ENCODE data around the gene ABCC12.
"Not testable (repeated sequence)": the region's sequence is repeated elsewhere in the genome, so short reads cannot be mapped to it uniquely, and the experiment has no call there.

Gene ABCC12

DNA sequence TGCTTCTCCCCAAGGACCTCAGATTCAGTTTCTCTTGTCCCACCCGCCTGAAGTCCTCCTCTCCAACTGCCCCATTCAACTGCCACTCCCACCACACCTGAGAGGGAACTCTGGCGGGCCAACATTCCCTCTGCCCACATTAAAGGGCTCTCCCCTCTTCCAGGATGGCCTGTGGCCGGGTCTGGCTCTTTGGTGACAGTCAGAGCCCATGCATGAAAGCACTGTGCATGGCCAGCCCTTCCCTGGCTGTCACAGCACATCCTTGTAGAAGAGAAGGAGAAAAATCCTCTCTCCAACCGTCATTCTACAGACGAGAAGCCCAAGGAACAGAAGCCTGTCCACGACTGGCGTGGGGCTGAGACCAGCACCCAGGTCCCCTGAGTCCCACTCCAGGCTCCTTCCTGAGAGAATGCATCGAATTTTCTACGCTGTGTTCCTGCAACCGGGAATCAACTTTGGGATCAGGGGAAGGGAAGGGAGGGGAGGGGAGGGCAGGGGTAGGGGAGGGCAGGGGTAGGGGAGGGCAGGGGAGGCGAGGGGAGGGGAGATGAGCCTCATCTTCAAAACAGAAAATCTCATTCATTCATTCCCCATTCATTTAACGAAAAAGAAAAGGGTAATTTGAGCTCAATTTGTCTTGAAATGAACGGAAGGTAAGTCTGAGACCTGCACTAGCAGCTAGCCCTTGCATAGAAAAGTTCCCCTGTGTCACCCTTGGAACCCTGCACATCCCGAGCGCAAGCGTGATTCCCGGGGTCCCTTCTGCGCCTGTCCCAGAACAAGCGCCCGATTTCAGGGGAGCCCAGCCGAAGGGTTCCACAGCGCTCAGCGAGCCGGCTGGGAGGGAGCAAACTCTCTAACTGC, at the start of gene ABCC12:
Gene ABCC12, minus strand, starts transcription at position 68 of the 864 bp plus-strand sequence. CDS start 9,569 bp downstream, outside the sequence.
- no peak for DNase-seq (ENCODE audit: low read depth in 2 of 2)

DNA sequence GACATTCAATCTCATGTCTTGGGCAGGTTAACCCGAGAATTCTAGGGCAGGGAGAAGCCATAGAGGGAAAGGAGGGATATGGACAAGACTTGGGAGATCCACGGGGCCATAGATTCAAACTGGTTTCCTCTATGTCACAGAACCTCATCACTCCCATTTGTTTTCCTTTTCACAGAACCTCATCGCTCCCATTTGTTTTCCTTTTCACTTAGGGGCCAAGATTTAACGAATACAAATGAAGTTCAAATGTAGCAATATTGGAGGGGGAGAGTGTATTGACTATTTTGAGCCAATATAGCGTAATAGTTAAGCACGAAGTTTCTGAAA, 49.0 kb upstream of the ABCC12 start:
- DNase-seq (ENCODE audit: low read depth in 2 of 2) = no peak

DNA sequence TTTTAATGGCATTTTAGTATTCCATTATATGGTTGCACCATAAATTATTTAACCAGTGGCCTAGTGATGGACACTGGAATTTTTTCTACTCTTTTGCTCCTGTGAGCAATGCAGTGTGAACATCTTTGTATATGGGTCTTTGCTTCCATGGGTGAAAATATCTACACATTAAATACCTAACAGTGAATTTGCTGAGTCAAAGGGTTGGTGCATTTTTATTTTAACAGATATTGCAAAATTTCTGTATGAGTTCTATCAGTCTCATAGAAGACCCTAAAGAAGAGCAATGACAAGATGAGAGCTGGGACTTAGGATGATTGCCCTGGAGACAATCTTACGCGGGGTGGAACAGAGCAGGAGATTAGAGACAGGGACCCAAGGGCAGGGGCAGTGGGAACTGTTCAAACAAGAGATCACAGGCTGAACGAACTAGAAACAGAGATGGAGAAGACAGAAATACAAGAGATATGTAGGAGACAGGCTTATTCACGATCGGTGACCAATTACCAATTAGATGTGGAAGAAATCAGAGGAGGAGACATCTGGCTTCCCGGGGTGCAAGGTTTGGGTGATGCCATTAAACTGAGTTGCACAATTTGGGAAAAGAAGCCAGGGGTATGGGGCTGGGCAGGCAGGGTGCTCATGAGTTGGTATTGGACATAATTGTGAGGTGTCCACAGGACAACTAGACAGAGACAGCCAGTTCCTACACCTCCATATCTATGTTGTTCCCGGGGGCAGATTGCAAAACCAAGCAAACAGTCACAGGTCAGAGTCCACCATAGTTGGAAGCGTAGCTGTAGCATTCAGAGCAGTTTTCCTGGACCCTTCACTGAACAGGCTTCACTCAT, 48.4 kb upstream of the ABCC12 start:
- no peak for DNase-seq (ENCODE audit: low read depth in 2 of 2)

DNA sequence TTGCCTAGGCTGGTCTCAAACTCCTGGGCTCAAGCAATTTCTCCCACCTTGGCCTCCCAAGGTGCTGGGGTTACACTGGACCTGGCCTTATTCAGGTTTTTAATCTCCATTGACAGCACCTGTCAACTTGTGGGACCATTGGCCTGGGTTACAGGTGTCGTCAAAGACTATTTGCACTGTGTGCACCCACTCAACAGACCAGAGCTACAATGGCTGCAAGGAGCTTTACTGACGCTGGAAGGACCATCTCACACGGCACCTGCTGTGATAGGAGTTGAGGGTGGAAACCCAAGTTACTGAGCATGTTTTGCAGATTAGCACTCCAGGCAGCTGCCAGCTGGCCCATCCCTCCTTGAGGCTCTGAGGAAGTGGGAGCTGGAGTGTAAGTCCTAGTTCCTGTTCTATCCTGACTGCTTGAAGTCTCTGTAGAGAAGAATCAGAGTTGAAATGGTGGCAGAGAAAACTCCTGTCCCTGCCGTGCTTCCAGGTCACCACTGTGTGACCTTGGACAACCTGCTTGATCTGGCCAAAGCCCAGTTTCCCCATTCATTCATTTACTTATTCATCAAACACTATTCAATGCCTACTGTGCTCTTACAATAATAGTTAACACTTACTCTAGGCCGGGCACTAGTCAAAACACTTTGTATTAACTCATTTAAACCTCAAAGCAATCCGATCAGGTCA, 45.9 kb upstream of the ABCC12 start:
- DNase-seq (ENCODE audit: low read depth in 2 of 2) = no peak

DNA sequence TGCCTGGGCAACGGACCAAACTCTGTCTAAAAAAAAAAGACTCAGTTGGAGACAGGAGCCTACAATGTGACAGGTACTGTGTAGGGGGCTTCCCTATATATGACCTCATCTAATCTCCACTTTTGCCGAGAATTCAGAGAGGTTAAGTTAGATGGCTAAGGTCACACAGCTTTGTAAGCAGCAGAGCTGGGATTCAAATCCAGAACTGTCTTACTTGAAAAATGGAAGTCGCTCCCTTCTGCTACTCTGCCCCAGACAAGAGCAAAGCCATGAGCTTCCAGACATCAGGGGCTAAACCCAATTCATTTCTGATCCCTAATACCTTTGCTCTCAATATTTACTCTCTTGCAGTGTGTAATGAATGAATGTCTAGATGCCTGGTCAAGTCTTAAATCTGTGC, 41.5 kb upstream of the ABCC12 start:
- no peak for DNase-seq (ENCODE audit: low read depth in 2 of 2)

DNA sequence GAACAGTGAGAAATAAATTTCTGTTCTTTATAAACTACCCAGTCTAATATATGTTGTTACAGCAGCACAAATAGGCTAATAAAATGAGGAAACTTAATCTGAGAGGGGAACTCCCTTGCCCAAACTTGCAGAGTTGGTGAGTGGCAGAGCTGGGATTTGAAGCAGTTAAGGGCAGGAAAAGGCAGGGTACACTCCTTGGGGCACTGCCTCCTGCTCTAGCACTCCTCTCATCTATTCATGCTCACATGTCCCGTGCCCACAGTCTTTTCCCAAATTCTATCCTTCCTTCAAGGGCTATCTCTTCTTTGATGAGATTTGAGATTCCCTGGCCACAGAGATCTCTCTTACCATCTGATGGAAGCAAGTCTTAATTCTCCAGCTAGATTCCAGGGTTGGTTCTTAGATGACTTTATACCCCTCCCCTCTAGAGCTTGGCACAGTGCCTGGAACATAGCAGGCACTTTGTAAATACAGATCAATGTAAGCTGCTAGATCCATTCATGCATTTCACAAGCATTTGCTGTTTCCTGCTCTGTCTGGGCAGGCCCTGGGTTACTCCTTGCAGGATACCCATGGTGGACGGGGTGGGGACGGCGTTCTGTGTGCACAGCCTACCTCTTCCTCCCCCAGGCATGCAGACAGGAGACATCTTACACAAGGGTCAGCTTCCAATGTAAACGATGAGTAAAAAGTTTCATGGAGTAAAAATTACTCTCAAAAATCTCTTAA, 39.2 kb upstream of the ABCC12 start:
- no peak for DNase-seq (ENCODE audit: low read depth in 2 of 2)

DNA sequence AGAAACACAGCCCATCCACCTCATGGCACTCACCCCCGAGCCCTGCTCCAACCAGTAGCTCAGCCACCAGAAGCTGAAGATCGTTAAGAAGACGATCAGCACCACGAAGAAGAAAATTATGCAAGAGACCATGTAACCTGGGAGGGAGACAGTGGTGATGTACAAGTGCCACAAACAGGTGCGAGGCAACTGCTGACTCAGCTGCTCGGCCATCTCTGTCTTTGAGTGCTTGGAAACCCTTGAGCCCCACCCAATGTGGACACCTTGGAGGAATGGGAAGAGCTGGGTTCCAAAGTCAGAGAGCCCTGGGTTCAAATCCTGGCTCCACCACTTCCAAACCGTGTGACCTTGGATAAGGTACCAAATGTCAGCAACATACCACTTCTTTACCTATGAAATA, 38.1 kb upstream of the ABCC12 start:
- DNase-seq (ENCODE audit: low read depth in 2 of 2) = no peak

DNA sequence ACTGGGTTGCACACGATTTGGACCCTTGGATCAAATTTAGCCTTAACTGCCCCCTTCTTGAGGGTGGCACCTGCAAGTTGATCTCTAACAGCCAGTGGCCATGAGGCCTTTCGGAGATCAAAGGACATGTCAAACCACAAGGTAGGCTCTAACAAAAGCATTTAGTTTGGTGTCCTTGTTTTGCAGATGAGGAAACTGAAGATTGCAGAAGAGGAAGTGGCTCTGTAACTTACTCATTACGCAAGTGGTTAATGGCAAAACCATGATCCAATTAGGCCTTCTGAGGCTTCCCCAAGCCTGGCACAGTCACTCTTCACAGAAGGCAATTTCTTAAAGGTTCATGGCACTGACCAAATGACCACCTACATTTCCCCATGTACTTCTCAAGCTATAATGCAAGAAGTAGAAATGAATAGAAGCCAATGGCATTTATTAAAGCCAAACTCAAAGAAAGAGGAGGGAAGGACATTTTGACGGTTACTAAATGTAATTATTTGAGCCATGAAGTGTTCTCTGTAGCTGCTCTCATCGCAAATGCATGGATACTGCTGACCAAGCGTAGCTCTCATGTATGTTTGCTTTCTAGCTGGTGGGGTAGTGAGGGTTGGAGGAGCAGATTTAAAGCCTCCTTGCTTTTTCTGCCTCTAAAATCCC, 32.8 kb upstream of the ABCC12 start:
- no peak for DNase-seq (ENCODE audit: low read depth in 2 of 2)

DNA sequence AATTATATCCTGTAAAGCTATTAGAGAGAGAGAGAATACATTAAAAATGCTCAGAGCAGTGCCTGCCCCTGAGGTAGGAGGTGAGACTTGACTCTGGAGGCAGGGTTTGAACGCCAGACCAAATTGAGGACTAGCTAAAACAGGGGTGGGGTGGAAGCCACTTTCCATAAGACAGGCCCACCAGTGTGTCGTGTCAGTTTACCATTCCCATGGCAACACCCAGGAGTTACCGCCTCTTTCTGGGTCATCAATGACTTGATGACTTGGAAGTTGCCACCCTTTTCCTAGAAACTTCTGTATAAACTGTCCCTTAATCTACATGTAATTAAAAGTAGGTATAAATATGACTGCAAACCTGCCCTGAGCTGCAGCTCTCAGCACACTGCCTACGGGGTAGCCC, 32.0 kb upstream of the ABCC12 start:
- no peak for DNase-seq (ENCODE audit: low read depth in 2 of 2)

DNA sequence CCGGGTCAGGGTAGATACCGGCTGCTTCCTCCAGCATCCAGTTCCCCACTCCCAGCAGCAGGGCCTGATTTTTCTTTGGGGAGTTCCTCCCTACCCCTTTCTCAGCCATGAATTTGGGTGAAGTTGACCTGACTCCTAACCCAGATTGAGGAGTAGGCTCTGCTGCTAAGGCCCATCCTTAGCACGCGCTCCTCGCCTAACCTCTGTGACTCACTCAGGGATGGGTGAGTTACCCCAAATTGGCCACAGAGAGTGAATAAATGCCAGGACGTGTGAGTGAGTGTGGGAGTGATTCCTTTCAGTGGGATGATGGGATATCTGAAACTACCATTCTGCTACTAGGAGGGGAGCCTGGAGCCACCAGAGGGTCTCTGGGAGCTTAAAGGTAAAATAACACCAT, 28.9 kb upstream of the ABCC12 start:
- DNase-seq (ENCODE audit: low read depth in 2 of 2) = no peak

DNA sequence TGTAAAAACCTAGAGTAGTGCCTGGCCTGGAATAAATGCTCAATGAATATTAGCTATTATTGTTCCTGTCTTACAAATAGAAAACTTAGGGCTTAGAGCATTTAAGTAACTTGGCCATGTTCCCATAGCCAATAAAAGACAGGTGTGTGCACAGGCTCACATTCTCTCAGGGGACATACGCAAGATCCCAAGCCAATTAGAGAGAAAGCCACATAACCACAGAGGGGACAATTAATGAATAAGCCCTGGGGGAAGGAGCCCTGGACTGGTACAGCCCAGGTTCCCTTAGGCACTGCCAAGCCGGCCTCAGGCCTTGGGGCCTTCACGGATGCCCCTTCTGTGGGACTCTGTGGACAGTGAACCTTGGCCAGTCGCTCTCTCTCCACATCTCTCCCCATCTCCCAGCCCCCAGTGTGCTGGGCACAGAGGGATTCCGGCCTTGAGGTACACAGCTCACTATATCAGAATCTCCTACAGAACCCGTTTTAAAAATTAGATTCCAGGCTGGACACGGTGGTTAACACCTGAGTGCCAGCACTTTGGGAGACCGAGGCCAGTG, 27.3 kb upstream of the ABCC12 start:
- no peak for DNase-seq (ENCODE audit: low read depth in 2 of 2)

DNA sequence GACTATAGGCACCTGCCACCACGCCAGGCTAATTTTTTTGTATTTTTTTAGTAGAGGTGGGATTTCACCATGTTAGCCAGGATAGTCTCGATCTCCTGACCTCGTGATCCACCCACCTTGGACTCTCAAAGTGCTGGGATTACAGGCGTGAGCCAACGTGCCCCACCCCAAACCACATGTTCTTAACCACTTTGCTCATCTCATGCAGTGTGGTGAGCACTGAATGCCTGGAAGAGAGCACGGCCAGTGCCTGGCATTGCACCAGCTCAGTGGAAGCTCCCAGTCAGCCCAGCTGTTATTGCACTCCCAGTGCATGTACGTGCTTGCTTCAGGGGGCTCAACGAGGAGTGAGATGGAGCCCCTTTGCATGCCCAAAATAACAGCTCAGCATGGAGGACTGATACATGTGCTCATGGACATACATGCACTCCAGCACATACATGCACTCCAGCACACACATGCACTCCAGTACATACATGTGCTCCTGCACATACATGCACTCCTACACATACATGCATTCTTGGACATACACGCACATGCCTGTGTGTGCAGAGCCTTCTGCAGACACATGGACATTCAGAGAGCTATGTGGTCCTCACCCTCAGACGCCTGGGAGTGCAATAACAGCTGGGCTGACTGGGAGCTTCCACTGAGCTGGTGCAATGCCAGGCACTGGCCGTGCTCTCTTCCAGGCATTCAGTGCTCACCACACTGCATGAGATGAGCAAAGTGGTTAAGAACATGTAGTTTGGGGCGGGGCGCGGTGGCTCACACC, 26.1 kb upstream of the ABCC12 start:
- not testable (repeated sequence) for DNase-seq (ENCODE audit: low read depth in 2 of 2)

DNA sequence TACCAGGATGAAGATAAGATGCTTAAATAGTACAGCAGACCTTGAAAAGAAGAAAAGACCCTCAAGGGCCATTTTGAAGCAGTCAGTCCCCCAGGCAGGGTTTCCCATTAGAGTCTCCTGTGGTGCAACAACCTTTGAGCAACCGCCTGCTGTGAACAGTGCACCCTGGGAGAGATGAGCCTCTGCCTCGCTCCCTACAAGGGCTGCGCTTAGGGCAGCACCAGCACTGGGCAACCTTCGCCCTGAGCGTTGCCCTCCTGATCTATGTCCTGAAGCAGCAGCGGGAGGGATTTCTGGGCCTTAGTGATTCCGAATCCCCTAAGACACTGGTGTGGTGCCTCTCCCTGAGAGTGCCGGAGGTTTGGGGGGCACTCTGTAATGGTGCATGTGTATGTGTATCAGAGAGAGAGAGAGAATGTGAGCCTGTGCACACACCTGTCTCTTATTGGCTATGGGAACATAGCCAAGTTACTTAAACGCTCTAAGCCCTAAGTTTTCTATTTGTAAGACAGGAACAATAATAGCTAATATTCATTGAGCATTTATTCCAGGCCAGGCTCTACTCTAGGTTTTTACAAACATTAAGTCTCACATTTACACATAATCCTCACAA, 25.2 kb upstream of the ABCC12 start:
- no peak for DNase-seq (ENCODE audit: low read depth in 2 of 2)

DNA sequence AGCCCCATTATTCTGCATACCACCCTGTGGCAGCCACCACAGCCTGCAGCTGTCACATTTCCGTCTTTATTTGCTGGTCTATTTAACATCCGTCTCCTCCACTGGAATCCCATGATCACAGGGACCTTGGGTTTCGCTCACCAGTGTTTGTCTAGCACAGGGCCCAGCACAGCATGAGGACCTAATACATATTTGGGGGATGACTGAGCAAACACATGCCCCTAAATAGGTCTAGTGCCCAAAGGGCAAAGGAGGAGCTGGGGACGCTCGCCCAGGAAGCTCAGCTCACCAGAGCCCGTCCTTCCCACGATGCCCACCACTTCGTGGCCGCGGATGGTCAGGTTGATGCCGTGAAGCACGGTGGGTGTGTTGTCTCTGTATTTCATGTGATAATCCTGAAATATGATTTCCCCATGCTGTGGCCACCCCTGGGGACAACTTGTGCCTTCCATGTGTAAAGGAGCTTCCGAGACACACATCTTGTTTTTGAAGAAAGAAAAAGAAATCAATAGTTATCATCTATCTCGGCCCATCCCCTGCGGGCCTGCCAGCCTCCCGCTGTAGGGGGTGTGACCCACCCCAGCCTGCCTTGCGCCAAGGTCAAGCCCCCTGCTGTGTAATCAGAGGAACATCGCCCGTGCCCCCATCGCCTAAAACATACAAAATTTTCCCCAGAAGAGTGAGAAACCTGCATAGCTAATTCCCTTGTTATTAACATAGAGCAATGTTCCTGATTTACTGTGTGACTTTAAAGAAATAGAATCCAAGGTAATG, 21.0 kb upstream of the ABCC12 start:
- DNase-seq (ENCODE audit: low read depth in 2 of 2) = no peak

DNA sequence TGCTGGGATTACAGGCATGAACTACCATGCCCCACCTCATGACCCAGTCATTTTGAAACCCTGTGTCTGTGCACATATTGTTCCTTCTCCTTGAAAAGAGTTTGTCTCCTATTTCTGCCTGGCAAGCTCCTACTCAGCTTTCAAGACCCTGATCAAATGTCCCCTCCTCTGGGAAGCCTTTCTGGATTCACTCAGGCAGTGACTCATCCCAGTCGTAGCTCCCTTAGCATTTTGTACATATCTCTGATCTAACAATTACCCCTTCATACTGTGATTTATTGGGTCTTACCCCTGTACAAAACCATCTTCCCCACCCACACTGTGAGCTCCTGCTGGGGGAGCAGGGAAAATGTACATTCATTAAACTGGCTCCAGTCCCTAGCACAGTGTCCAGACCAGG, 18.1 kb upstream of the ABCC12 start:
- DNase-seq (ENCODE audit: low read depth in 2 of 2) = no peak

DNA sequence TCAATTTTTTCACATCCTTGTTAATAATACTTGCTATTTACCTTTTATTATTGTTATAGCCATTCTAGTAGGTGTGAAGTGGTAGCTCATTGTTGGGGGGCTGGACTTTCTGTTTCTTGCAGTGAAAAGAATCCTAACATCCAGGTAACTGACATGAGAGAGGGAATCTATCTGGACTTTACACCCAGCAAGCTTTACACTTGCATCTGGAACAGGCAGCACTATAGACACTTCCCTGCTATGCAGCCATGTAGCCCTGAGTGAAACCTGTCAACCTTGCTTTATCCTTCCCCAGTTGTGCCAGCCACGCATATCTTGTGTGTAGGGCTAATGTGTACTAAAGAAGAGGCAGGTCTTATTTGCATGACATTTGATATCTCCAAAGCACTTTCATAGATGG, 16.9 kb upstream of the ABCC12 start:
- no peak for DNase-seq (ENCODE audit: low read depth in 2 of 2)

DNA sequence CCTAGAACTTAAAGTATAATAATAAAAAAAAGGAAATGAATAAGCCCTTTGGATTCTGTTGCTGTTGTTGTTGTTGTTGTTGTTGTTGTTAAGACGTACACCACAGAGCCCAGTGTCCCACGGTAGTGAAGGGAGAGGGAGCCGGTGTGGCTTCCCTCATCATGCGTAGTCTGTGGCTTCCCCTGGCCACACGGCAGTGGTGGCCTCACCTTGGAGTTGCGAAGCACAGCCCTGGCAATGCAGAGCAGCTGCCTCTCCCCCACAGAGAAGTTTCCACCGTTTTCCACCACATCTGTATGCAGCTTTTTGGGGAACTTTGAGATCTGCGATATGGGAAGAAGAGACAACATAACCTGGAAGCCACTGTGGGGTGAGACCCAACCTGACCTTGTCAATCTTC, 14.1 kb upstream of the ABCC12 start:
- no peak for DNase-seq (ENCODE audit: low read depth in 2 of 2)

DNA sequence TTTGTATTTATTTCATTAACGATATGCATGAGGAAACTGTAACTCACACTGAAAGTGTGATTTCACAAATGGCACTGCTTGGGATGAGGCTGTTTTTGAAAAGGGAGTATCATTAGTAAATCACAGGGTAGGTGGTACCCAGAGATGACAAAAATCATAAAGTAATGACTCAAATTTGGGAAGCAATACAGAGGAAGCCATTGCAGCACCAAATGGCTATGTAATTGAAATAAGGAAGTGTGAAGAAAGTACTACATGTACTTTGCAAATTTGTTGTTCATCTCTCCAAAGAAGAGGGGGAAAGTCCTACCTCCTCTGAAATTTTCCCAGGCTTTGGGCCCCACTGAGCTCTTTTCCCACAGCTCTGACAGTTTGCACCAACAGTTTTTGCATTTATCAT, 12.3 kb upstream of the ABCC12 start:
- no peak for DNase-seq (ENCODE audit: low read depth in 2 of 2)

DNA sequence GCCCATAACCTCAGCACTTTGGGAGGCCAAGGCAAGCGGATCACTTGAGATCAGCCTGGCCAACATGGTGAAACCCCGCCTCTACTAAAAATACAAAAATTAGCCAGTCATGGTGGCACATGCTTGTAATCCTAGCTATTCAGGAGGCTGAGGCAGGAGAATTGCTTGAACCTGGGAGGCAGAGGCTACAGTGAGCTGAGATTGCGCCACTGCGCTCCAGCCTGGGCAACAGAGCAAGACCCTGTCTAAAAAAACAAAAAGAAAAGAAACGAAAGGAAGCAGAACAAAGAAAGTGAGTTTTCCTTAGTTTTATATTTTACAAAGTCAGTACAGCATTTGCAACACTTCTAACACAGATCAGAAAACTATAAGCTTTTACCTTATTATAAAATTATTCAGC, 10.8 kb upstream of the ABCC12 start:
- DNase-seq (ENCODE audit: low read depth in 2 of 2) = not testable (repeated sequence)
